ENCODE measurements around the gene ZDHHC4.
A peak's percentile ranks its signal among the peaks of the same experiment; 100 is the strongest.

ZDHHC4 gene

DNA sequence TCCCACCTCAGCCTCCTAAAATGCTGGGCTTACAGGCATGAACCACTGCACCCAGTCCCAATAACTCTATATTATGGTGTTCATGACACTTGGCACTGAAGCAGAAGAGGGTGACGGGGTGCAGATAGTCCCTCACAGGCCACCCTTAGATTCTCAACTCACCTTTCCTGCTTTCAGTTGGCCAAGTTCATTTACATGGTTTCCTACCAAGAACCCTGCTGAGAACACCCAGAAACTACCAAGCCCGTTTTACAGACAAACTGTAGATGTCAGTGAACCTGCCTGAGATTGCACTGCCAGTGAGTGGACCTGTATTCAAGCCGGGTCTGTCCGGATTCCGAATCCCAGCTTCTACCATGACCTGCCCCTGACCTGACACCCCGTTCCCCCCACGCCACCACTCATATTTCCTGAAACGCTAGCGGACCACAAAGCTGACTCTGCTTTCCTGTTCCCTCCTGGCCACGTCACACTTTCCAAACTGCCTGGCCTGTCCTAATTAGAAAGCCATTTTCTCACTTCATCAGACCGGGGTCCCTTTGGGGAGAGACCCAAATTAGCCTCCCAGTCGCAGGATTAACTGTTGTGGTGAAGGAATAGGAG is 43.3 kb upstream of the ZDHHC4 start:
- TF ChIP-seq, protein P1, sequence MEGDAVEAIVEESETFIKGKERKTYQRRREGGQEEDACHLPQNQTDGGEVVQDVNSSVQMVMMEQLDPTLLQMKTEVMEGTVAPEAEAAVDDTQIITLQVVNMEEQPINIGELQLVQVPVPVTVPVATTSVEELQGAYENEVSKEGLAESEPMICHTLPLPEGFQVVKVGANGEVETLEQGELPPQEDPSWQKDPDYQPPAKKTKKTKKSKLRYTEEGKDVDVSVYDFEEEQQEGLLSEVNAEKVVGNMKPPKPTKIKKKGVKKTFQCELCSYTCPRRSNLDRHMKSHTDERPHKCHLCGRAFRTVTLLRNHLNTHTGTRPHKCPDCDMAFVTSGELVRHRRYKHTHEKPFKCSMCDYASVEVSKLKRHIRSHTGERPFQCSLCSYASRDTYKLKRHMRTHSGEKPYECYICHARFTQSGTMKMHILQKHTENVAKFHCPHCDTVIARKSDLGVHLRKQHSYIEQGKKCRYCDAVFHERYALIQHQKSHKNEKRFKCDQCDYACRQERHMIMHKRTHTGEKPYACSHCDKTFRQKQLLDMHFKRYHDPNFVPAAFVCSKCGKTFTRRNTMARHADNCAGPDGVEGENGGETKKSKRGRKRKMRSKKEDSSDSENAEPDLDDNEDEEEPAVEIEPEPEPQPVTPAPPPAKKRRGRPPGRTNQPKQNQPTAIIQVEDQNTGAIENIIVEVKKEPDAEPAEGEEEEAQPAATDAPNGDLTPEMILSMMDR (IDR thresholded peaks at IDR 0.05; ENCODE audit: insufficient read depth, low read depth, low read length, missing control alignments), result no peak
- DNase-seq (ENCODE audit: low read depth), result no peak
- no peak overlapping the region for H3K4me3 ChIP-seq (ENCODE audit: low read length)

DNA sequence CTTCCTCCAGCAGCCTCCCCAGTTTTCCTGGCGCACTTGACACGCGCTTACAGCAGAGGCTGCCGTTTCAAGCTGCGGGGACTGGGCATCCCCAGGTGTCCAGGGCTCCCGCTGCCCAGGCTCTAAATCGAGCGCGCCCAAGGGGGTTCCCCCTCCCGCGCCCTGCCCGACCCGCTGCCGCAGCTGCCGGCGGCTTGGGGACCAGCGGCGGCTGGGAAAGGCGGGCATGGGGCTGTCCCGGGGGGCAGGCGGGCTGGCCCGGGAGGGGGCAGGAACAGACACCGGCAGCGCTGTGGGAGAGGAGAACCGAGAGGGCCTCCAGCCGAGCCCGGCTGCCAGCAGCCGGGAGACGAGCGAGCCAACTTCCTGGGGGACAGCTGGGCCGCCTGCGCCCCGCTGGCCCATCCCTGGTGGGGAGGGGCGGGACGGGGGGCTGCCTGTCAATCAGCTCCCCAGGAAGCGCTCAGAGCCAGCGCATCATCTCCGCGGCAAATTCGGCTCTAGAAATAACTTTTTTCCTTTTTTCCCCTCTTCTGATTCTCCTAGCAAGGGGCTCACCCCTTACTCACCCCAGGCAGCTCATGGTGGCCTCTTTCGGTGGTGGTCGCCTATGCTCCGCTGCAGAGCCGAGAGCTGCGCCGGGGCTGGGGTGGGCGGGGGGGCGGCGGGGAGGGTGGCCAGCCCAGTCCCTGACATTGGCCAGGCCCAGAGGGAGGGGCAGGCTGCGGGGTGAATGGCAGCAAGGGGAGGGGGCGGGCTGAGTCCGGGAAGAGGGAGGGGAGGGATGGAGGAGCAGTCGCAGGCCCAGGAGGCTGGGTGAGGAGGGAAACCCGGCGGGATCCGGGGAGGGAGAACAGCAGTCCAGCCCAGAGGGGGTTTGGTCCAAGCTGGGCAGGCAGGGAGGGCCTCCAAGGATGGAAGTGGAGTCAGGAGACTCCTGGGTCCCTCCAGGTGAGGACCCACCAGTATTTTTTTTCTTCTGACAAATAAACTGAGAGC is 40.7 kb upstream of the ZDHHC4 start:
- no peak for DNase-seq (ENCODE audit: low read depth)
- H3K4me3 ChIP-seq (ENCODE audit: low read length), result no peak overlapping the region

DNA sequence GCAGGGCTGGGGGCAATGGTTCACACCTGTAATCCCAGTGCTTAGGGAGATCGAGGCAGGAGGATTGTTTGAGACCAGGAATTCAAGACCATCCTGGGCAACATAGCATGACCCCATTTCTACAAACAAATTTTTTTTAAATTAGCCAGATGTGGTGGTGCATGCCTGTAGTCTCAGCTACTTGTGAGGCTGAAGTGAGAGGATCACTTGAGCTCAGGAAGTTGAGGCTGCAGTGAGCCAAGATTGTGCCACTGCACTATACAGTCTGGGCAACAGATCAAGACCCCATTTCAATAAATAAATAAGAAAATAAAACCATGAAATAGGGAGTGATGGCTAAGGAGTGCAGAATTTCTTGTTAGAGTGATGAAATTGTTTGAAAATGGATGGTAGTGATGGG is 34.9 kb upstream of the ZDHHC4 start:
- DNase-seq (ENCODE audit: low read depth), result no peak
- no peak overlapping the region for H3K4me3 ChIP-seq (ENCODE audit: low read length)
- TF ChIP-seq, protein P1 (IDR thresholded peaks at IDR 0.05; ENCODE audit: insufficient read depth, low read depth, low read length, missing control alignments), result no peak

More for the DNA sequence above, 40.7 kb upstream of the ZDHHC4 start:
- TF ChIP-seq, protein P1 (IDR thresholded peaks at IDR 0.05; ENCODE audit: insufficient read depth, low read depth, low read length, missing control alignments), result no peak

DNA sequence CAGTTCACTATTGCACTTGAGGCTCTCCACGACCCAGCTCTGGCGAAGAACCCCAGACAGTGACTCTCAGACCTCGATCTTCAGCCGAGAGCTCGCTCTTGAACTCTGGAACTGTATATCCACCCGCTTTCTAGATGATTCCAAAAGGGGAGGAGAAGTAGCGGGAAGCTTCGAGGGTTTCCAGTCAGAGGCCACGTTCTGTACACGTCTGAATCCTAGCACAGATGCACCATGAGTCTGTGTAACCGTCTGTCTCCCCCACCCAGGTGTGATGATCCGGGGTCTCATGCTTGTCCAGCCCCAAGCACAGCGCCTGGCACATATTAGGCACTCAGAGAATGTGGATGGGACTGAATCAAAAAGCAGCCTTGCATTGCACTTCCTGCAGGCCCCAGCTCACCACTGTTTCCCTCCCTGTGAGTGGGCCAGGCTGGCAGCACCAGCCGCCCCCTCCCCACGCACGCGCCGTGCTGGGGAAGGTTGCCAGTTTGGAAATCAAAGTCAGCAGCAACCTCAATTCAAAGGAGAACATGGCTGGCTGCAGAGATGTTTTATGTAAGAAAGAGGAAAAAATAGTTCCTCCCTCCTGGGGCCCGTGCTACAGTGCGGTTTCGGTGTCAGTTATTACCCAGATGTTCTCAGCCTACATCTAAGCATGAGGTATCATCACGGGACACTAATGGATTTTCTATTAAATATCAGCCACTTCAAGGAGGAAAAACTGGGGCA is 31.7 kb upstream of the ZDHHC4 start:
- no peak overlapping the region for H3K4me3 ChIP-seq (ENCODE audit: low read length)
- no peak for DNase-seq (ENCODE audit: low read depth)
- TF ChIP-seq, protein P1 (IDR thresholded peaks at IDR 0.05; ENCODE audit: insufficient read depth, low read depth, low read length, missing control alignments), result no peak

DNA sequence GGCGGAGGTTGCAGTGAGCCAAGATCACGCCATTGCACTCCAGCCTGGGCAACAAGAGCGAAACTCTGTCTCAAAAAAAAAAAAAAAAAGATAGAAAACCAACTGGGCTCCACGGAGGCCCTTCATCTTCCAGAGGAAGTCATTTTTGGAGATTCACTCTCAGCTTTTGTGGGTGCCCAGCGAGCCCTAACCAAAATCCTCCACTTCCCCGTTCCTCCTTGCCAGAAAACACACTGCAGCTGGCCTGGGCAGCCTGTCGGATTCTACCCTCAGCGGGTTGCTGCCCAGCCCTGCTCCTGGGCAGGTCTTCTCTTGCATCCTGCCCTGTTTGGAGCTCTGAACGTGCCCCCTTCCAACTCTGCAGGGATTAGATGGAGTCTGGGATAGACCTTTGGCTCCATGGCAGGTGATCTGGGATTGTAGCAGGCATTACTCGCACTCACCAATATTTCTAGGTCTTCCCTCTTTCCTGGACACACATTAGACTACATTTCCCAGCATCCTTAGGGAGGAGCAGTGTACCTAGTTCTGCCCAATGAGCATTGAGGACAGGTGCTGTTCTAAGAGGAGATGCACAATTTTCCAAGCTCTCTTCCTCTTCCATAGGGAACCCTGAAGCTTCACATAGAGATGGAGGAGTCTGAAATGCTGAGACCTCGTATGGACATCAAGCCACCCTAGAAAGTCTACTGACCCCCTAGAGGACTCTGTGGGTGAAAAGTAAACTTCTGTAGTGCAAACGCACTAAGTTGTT is 30.6 kb upstream of the ZDHHC4 start:
- peak; percentile 20 for DNase-seq (ENCODE audit: low read depth)
- H3K4me3 ChIP-seq (ENCODE audit: low read length), result no peak overlapping the region
- TF ChIP-seq, protein P1 (IDR thresholded peaks at IDR 0.05; ENCODE audit: insufficient read depth, low read depth, low read length, missing control alignments), result no peak

DNA sequence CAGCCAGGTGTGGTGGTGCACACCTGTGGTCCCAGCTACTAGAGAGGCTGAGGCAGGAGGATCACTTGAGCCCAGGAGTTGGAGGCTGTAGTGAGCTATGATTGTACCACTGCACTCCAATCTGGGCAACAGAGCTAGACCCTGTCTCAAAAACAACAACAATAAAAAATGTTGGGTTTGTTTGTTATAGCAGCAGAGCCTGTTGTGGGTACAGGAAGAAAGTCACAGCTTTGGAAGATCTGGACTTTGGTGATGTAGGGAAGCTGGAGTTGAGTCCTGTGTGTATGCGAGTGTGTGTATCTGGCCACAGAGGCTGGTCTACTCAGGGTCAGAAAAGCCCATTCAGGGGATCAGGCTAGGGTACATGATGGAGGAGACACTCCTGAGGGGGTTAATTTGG is 29.9 kb upstream of the ZDHHC4 start:
- TF ChIP-seq, protein P1 (IDR thresholded peaks at IDR 0.05; ENCODE audit: insufficient read depth, low read depth, low read length, missing control alignments), result no peak
- no peak for DNase-seq (ENCODE audit: low read depth)
- H3K4me3 ChIP-seq (ENCODE audit: low read length), result no peak overlapping the region
